ENCODE results near the gene TUBAL3.
A peak's percentile ranks its signal among the peaks of the same experiment; 100 is the strongest.

Gene TUBAL3

GRCh38 chr10:5412277-5412941 is 7.8 kb upstream of the TUBAL3 start, which contains the start of gene NET1 (continued):
- TF ChIP-seq, protein P1, sequence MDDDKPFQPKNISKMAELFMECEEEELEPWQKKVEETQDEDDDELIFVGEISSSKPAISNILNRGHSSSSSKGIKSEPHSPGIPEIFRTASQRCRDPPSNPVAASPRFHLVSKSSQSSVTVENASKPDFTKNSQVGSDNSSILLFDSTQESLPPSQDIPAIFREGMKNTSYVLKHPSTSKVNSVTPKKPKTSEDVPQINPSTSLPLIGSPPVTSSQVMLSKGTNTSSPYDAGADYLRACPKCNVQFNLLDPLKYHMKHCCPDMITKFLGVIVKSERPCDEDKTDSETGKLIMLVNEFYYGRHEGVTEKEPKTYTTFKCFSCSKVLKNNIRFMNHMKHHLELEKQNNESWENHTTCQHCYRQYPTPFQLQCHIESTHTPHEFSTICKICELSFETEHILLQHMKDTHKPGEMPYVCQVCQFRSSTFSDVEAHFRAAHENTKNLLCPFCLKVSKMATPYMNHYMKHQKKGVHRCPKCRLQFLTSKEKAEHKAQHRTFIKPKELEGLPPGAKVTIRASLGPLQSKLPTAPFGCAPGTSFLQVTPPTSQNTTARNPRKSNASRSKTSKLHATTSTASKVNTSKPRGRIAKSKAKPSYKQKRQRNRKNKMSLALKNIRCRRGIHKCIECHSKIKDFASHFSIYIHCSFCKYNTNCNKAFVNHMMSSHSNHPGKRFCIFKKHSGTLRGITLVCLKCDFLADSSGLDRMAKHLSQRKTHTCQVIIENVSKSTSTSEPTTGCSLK (tag by site-specific recombination; IDR thresholded peaks at IDR 0.05) = no peak
- TF ChIP-seq ZFHX2 (tag by site-specific recombination; conservative IDR thresholded peaks at IDR 0.05) (peak; percentile 58), ZNF777 (tag by site-specific recombination; IDR thresholded peaks at IDR 0.05; ENCODE audit: borderline replicate concordance) (no peak), KLF16 (tag by site-specific recombination; IDR thresholded peaks at IDR 0.05) (peak; percentile 50), ZNF169 (tag by site-specific recombination; IDR thresholded peaks at IDR 0.05) (no peak), ZNF146 (tag by site-specific recombination; IDR thresholded peaks at IDR 0.05) (no peak; the same call in 1 of the 2 replicates), ZNF175 (tag by site-specific recombination; IDR thresholded peaks at IDR 0.05) (no peak), ZNF621 (tag by site-specific recombination; IDR thresholded peaks at IDR 0.05) (no peak), ZIC2 (tag by site-specific recombination; IDR thresholded peaks at IDR 0.05) (peak; percentile 37; the same call in 1 of the 2 replicates), REPIN1 (tag by site-specific recombination; IDR thresholded peaks at IDR 0.05; ENCODE audit: low read depth) (no peak), KLF7 (tag by site-specific recombination; IDR thresholded peaks at IDR 0.05; ENCODE audit: borderline replicate concordance) (no peak), GLI2 (tag by site-specific recombination; IDR thresholded peaks at IDR 0.05; ENCODE audit: borderline replicate concordance, low read depth) (no peak), ZNF133 (tag by site-specific recombination; IDR thresholded peaks at IDR 0.05) (no peak), ZNF645 (tag by site-specific recombination; IDR thresholded peaks at IDR 0.05) (no peak), ZNF639 (tag by site-specific recombination; IDR thresholded peaks at IDR 0.05) (no peak), PRDM4 (tag by site-specific recombination; IDR thresholded peaks at IDR 0.05) (0 out of 2 replicates have a peak, but pooled peaks have one; percentile 24), FEZF1 (tag by site-specific recombination; IDR thresholded peaks at IDR 0.05) (no peak), ZNF184 (tag by site-specific recombination; IDR thresholded peaks at IDR 0.05) (no peak), ZNF214 (tag by site-specific recombination; IDR thresholded peaks at IDR 0.05; ENCODE audit: borderline replicate concordance) (no peak), ZSCAN5A (tag by site-specific recombination; IDR thresholded peaks at IDR 0.05) (no peak), HOXC10 (CRISPR knock-in tag; IDR thresholded peaks at IDR 0.05) (no peak), ZNF624 (tag by site-specific recombination; IDR thresholded peaks at IDR 0.05) (no peak)
- TF ChIP-seq, protein P2, sequence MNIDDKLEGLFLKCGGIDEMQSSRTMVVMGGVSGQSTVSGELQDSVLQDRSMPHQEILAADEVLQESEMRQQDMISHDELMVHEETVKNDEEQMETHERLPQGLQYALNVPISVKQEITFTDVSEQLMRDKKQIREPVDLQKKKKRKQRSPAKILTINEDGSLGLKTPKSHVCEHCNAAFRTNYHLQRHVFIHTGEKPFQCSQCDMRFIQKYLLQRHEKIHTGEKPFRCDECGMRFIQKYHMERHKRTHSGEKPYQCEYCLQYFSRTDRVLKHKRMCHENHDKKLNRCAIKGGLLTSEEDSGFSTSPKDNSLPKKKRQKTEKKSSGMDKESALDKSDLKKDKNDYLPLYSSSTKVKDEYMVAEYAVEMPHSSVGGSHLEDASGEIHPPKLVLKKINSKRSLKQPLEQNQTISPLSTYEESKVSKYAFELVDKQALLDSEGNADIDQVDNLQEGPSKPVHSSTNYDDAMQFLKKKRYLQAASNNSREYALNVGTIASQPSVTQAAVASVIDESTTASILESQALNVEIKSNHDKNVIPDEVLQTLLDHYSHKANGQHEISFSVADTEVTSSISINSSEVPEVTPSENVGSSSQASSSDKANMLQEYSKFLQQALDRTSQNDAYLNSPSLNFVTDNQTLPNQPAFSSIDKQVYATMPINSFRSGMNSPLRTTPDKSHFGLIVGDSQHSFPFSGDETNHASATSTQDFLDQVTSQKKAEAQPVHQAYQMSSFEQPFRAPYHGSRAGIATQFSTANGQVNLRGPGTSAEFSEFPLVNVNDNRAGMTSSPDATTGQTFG (tag by site-specific recombination; IDR thresholded peaks at IDR 0.05; ENCODE audit: borderline replicate concordance) = no peak
- TF ChIP-seq, protein P3, sequence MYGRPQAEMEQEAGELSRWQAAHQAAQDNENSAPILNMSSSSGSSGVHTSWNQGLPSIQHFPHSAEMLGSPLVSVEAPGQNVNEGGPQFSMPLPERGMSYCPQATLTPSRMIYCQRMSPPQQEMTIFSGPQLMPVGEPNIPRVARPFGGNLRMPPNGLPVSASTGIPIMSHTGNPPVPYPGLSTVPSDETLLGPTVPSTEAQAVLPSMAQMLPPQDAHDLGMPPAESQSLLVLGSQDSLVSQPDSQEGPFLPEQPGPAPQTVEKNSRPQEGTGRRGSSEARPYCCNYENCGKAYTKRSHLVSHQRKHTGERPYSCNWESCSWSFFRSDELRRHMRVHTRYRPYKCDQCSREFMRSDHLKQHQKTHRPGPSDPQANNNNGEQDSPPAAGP (tag by site-specific recombination; IDR thresholded peaks at IDR 0.05) = peak; percentile 66
- TF ChIP-seq, protein P4, sequence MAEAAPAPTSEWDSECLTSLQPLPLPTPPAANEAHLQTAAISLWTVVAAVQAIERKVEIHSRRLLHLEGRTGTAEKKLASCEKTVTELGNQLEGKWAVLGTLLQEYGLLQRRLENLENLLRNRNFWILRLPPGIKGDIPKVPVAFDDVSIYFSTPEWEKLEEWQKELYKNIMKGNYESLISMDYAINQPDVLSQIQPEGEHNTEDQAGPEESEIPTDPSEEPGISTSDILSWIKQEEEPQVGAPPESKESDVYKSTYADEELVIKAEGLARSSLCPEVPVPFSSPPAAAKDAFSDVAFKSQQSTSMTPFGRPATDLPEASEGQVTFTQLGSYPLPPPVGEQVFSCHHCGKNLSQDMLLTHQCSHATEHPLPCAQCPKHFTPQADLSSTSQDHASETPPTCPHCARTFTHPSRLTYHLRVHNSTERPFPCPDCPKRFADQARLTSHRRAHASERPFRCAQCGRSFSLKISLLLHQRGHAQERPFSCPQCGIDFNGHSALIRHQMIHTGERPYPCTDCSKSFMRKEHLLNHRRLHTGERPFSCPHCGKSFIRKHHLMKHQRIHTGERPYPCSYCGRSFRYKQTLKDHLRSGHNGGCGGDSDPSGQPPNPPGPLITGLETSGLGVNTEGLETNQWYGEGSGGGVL (tag by site-specific recombination; IDR thresholded peaks at IDR 0.05) = peak; percentile 82
